ENCODE measurements around the gene GC. TPM values are rescaled to one million over a fixed set of nuclear protein-coding genes. Genes with fewer than 3 reads are reported as not detected.

The GC gene
- total RNA-seq, 1 experiment from 2014 or later, result 1.8 TPM

GRCh38 chr4:71697031-71697430, 86.8 kb downstream of the GC start:
- H3K27ac ChIP-seq (ENCODE audit: low read depth, low read length), result no peak overlapping the region
- no peaks in the 10 kb centered on the region for H3K36me3 ChIP-seq (ENCODE audit: control insufficient read depth in 1 of 2, insufficient read depth in 2 of 2, low read length in 2 of 2)
- no peaks in the 10 kb centered on the region for H3K27me3 ChIP-seq (ENCODE audit: insufficient read depth, low read length)
- intact Hi-C loops (cut with micrococcal nuclease), result no loop called here
- H3K4me1 ChIP-seq (ENCODE audit: control insufficient read depth in 1 of 2, insufficient read depth in 2 of 2, low read length in 2 of 2), result no peaks in the 10 kb centered on the region
- H3K9me2 ChIP-seq (ENCODE audit: insufficient read depth), result no peaks in the 10 kb centered on the region
- ChIA-PET CTCF (no interaction called here), POLR2A (no interaction called here), RAD21 (ENCODE audit: low non-redundant PET in 1 of 2, low total read pairs in 2 of 2, uncharacterized antibody in 2 of 2, unreplicated experiment in 2 of 2) (no interaction called here)
- ATAC-seq (no peak), DNase-seq (ENCODE audit: low read depth, low spot score) (no peak)
- no peak overlapping the region for H3K4me3 ChIP-seq (replicated peaks in 1 of 2; ENCODE audit: low read depth in 1 of 2, low read length in 2 of 2)
- no peak overlapping the region for H2AFZ ChIP-seq (ENCODE audit: low read depth, low read length, poor library complexity, severe bottlenecking)
- H3K9me3 ChIP-seq (ENCODE audit: control insufficient read depth in 1 of 2, insufficient read depth in 1 of 2, low read depth in 1 of 2, low read length in 2 of 2), result no peaks in the 10 kb centered on the region
- no peaks in the 10 kb centered on the region for H4K20me1 ChIP-seq (ENCODE audit: insufficient read depth)
- H3K9ac ChIP-seq (ENCODE audit: low read length), result no peak overlapping the region
- H3K79me2 ChIP-seq (ENCODE audit: insufficient read depth, low read length), result no peaks in the 10 kb centered on the region
- TF ChIP-seq REST (IDR thresholded peaks at IDR 0.05; ENCODE audit: low read depth), result no peak
- TF ChIP-seq POLR2AphosphoS5 (IDR thresholded peaks at IDR 0.05; ENCODE audit: low read depth, low read length), result no peak
- TF ChIP-seq EGR1 (IDR thresholded peaks at IDR 0.05; ENCODE audit: low read depth), result no peak
- TF ChIP-seq POLR2A (IDR thresholded peaks at IDR 0.05; ENCODE audit: borderline replicate concordance, extremely low read depth, insufficient read depth, insufficient read length), result no peak
- TF ChIP-seq ZFX (IDR thresholded peaks at IDR 0.05), result no peak
- TF ChIP-seq SP1 (IDR thresholded peaks at IDR 0.05; ENCODE audit: low read depth), result no peak
- no peak for TF ChIP-seq CEBPB (IDR thresholded peaks at IDR 0.05; ENCODE audit: low read depth)
- H3K4me2 ChIP-seq (ENCODE audit: low read length), result no peak overlapping the region
- no TSS peak for BruUV-seq (replicated peaks)

- CTCF ChIA-PET, result no interaction called here
- no peak for ATAC-seq
- BruUV-seq (replicated peaks), result no TSS peak
- TF ChIP-seq CEBPB (IDR thresholded peaks at IDR 0.05; ENCODE audit: low read depth), result no peak
- TF ChIP-seq ZFX (IDR thresholded peaks at IDR 0.05), result no peak
- no peak for TF ChIP-seq CTCF (IDR thresholded peaks at IDR 0.05 in 2 of 3, conservative IDR thresholded peaks at IDR 0.05 in 1 of 3; ENCODE audit: borderline replicate concordance in 1 of 3, insufficient read depth in 1 of 3, low read depth in 2 of 3, low read length in 2 of 3)
- TF ChIP-seq EZH2 (IDR thresholded peaks at IDR 0.05), result no peak
- no peak for TF ChIP-seq SRF (IDR thresholded peaks at IDR 0.05; ENCODE audit: low read depth)
- no peak for TF ChIP-seq POLR2AphosphoS5 (IDR thresholded peaks at IDR 0.05; ENCODE audit: low read depth, low read length)
- TF ChIP-seq MAX (IDR thresholded peaks at IDR 0.05), result no peak
- TF ChIP-seq ZNF274 (IDR thresholded peaks at IDR 0.05; ENCODE audit: low read depth, low read length), result no peak
- no peak for TF ChIP-seq ELF1 (IDR thresholded peaks at IDR 0.05; ENCODE audit: borderline replicate concordance, low read depth)
- no peak for TF ChIP-seq RAD21 (IDR thresholded peaks at IDR 0.05; ENCODE audit: low read depth)
- TF ChIP-seq POLR2A (IDR thresholded peaks at IDR 0.05; ENCODE audit: borderline replicate concordance, extremely low read depth, insufficient read depth, insufficient read length), result no peak
- no peak for TF ChIP-seq JUND (IDR thresholded peaks at IDR 0.05)
Observed at GRCh38 chr4:71694961-71695360, 88.9 kb downstream of the GC start.

More at GRCh38 chr4:71694961-71695360, 88.9 kb downstream of the GC start:
- no peak for DNase-seq (ENCODE audit: low read depth, low spot score)
- Histone ChIP-seq H3K79me2 (ENCODE audit: insufficient read depth, low read length) (no peaks in the 10 kb centered on the region), H3K9ac (ENCODE audit: low read length) (no peak overlapping the region), H3K4me3 (replicated peaks in 1 of 2; ENCODE audit: low read depth in 1 of 2, low read length in 2 of 2) (no peak overlapping the region), H2AFZ (ENCODE audit: low read depth, low read length, poor library complexity, severe bottlenecking) (no peak overlapping the region), H3K4me2 (ENCODE audit: low read length) (no peak overlapping the region), H3K27ac (ENCODE audit: low read depth, low read length) (no peak overlapping the region), H4K20me1 (ENCODE audit: insufficient read depth) (no peaks in the 10 kb centered on the region), H3K36me3 (ENCODE audit: control insufficient read depth in 1 of 2, insufficient read depth in 2 of 2, low read length in 2 of 2) (no peaks in the 10 kb centered on the region), H3K9me2 (ENCODE audit: insufficient read depth) (no peaks in the 10 kb centered on the region), H3K27me3 (ENCODE audit: insufficient read depth, low read length) (no peaks in the 10 kb centered on the region; the same call in 1 of the 2 replicates), H3K9me3 (ENCODE audit: control insufficient read depth in 1 of 2, insufficient read depth in 1 of 2, low read depth in 1 of 2, low read length in 2 of 2) (no peaks in the 10 kb centered on the region), H3K4me1 (ENCODE audit: control insufficient read depth in 1 of 2, insufficient read depth in 2 of 2, low read length in 2 of 2) (no peaks in the 10 kb centered on the region)
- intact Hi-C loops (cut with micrococcal nuclease), result no loop called here
- POLR2A ChIA-PET, result no interaction called here
- RAD21 ChIA-PET (ENCODE audit: low non-redundant PET in 1 of 2, low total read pairs in 2 of 2, uncharacterized antibody in 2 of 2, unreplicated experiment in 2 of 2), result no interaction called here
